ENCODE results near the gene GPBP1L1.

GPBP1L1 gene

GRCh38 chr1:45668526-45668925 is 17.8 kb downstream of the GPBP1L1 start:
- no peak for FAIRE-seq
- DNase-seq (ENCODE audit: insufficient read length, low spot score) = no peak
- no peak for TF ChIP-seq POLR2A (IDR thresholded peaks at IDR 0.05; ENCODE audit: low read depth, low read length)
- no peak for TF ChIP-seq PAX5 (IDR thresholded peaks at IDR 0.05; ENCODE audit: insufficient read depth, low read length, severe bottlenecking)
- no peak for TF ChIP-seq POLR2AphosphoS5 (IDR thresholded peaks at IDR 0.05; ENCODE audit: low read depth, low read length)
- no peak for TF ChIP-seq TAF1 (IDR thresholded peaks at IDR 0.05; ENCODE audit: low read depth, low read length)
- no peak for TF ChIP-seq POU2F2 (IDR thresholded peaks at IDR 0.05; ENCODE audit: low read depth, low read length)
- TF ChIP-seq SPI1 (IDR thresholded peaks at IDR 0.05; ENCODE audit: low read depth, low read length) = no peak

DNA sequence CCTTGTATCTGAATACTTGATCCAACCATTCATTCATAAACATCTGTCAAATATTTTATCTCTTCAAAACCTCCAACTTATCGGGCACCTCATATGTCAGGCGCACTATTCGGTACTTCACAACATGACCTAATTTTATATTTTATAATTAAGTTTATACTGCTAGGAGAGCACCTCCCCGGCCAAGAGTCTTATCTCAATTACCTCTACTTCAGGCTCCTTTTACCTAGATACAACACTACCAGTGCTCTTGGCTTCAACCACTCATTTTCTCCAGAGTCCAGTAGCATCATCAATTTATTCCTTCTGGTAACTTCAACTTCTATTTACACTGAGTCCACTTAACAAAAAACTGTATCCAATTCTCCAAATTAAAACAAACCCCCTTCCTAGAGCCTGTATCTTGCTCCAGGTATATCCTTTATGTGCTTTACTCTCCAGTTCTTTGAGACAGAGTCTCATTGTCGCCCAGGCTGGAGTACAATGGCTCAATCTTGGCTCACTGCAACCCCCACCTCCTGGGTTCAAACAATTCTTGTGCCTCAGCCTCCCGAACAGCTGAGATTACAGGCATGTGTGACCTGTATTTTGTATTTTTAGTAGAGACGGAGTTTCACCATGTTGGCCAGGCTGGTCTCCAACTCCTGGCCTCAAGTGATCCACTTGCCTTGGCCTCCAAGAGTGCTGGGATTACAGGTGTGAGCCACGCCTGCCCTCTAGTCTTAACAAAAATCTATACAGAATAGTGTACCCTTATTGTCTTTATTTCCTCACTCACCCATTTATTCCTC is 18.8 kb downstream of the GPBP1L1 start:
- FAIRE-seq (no peak), DNase-seq (ENCODE audit: insufficient read length, low spot score) (no peak)
- TF ChIP-seq SPI1 (IDR thresholded peaks at IDR 0.05; ENCODE audit: low read depth, low read length) (no peak), POLR2AphosphoS5 (IDR thresholded peaks at IDR 0.05; ENCODE audit: low read depth, low read length) (no peak), PAX5 (IDR thresholded peaks at IDR 0.05; ENCODE audit: insufficient read depth, low read length, severe bottlenecking) (no peak), TAF1 (IDR thresholded peaks at IDR 0.05; ENCODE audit: low read depth, low read length) (no peak), POLR2A (IDR thresholded peaks at IDR 0.05; ENCODE audit: low read depth, low read length) (no peak), POU2F2 (IDR thresholded peaks at IDR 0.05; ENCODE audit: low read depth, low read length) (no peak)

DNA sequence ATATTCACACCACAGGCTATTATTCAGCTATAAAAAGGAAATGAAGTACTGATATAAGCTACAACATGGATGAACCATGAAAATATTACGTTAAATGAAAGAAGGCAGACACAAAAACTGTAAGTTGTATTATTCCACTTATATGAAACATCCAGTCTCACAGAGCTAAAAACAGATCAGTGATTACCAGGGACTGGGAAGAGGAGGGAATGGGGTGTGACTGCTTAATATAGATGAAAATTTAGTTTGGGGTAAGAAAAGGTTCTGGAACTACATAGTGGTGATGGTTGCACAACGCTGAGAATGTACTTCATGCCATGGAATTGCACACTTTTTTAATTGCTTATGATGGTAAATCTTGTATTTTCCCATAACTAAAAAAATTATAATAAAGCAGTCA is 19.5 kb downstream of the GPBP1L1 start:
- TF ChIP-seq POLR2A (IDR thresholded peaks at IDR 0.05; ENCODE audit: low read depth, low read length) (no peak), POLR2AphosphoS5 (IDR thresholded peaks at IDR 0.05; ENCODE audit: low read depth, low read length) (no peak), POU2F2 (IDR thresholded peaks at IDR 0.05; ENCODE audit: low read depth, low read length) (no peak), TAF1 (IDR thresholded peaks at IDR 0.05; ENCODE audit: low read depth, low read length) (no peak), PAX5 (IDR thresholded peaks at IDR 0.05; ENCODE audit: insufficient read depth, low read length, severe bottlenecking) (no peak)
- no peak for FAIRE-seq
- DNase-seq (ENCODE audit: insufficient read length, low spot score) = no peak

DNA sequence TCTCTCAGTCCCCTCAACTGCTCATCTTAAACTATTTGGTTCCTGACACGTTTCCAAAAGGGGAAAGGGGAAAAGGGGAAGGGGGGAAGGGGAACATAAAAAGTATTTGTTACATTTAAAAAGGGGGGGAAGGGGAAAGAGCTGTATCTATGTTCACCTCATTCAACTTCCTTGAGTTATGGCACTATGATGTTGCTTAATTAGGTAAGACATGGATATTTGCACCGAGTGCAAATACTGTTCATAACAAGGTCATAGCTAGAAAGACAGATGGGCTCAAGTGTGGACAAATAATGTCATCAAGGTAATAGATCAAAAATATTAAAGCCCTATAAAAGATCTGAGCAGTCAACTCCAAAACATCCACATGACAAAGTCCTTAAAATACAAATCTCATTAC is 26.0 kb downstream of the GPBP1L1 start:
- no peak for DNase-seq (ENCODE audit: insufficient read length, low spot score)
- no peak for TF ChIP-seq TAF1 (IDR thresholded peaks at IDR 0.05; ENCODE audit: low read depth, low read length)
- no peak for TF ChIP-seq POLR2AphosphoS5 (IDR thresholded peaks at IDR 0.05; ENCODE audit: low read depth, low read length)
- no peak for TF ChIP-seq POU2F2 (IDR thresholded peaks at IDR 0.05; ENCODE audit: low read depth, low read length)
- no peak for TF ChIP-seq SPI1 (IDR thresholded peaks at IDR 0.05; ENCODE audit: low read depth, low read length)
- TF ChIP-seq POLR2A (IDR thresholded peaks at IDR 0.05; ENCODE audit: low read depth, low read length) = no peak
- FAIRE-seq = no peak

- FAIRE-seq (no peak), DNase-seq (ENCODE audit: insufficient read length, low spot score) (no peak)
- TF ChIP-seq POLR2AphosphoS5 (IDR thresholded peaks at IDR 0.05; ENCODE audit: low read depth, low read length) (no peak), TAF1 (IDR thresholded peaks at IDR 0.05; ENCODE audit: low read depth, low read length) (no peak), PAX5 (IDR thresholded peaks at IDR 0.05; ENCODE audit: insufficient read depth, low read length, severe bottlenecking) (no peak), SPI1 (IDR thresholded peaks at IDR 0.05; ENCODE audit: low read depth, low read length) (no peak)
Observed at GRCh38 chr1:45659222-45659621, 27.1 kb downstream of the GPBP1L1 start.

- TF ChIP-seq POU2F2 (IDR thresholded peaks at IDR 0.05; ENCODE audit: low read depth, low read length) (no peak), TAF1 (IDR thresholded peaks at IDR 0.05; ENCODE audit: low read depth, low read length) (no peak), PAX5 (IDR thresholded peaks at IDR 0.05; ENCODE audit: insufficient read depth, low read length, severe bottlenecking) (no peak), SPI1 (IDR thresholded peaks at IDR 0.05; ENCODE audit: low read depth, low read length) (no peak)
- FAIRE-seq (no peak), DNase-seq (ENCODE audit: insufficient read length, low spot score) (no peak)
Observed at GRCh38 chr1:45658171-45658570, 28.2 kb downstream of the GPBP1L1 start.

DNA sequence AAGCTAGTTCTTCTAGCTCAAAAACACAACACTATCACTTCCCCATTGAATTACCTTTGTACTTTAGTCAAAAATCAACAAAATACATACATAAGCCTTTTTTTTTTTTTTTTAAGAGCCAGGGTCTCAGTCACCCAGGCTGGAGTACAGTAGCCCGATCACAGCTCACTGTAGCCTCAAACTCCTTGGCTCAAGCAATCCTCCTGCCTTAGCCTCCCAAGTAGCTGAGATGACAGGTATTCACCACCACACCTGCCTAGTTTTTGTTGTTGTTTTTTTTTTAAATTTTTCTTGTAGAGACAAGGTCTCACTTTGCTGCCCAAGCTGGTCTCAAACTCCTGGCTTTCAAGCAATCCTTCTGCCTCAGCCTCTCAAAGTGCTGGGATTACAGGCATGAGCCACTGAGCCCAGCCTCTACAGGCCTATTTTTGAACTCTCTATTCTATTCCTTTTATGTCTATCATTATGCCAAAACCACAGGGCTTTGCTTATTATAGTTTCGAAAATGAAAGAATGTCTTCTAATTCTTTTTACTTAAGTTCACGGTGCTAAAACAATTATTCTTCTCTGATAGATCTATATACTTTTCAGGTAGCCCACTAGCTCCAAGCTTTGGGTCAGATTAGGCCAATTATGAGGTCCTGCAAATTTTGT is 29.6 kb downstream of the GPBP1L1 start:
- DNase-seq (ENCODE audit: insufficient read length, low spot score) (no peak), FAIRE-seq (no peak)
- no peak for TF ChIP-seq SPI1 (IDR thresholded peaks at IDR 0.05; ENCODE audit: low read depth, low read length)
- TF ChIP-seq PAX5 (IDR thresholded peaks at IDR 0.05; ENCODE audit: insufficient read depth, low read length, severe bottlenecking) = no peak
- TF ChIP-seq POU2F2 (IDR thresholded peaks at IDR 0.05; ENCODE audit: low read depth, low read length) = no peak
- no peak for TF ChIP-seq TAF1 (IDR thresholded peaks at IDR 0.05; ENCODE audit: low read depth, low read length)
- no peak for TF ChIP-seq POLR2A (IDR thresholded peaks at IDR 0.05; ENCODE audit: low read depth, low read length)
- TF ChIP-seq POLR2AphosphoS5 (IDR thresholded peaks at IDR 0.05; ENCODE audit: low read depth, low read length) = no peak

GRCh38 chr1:45654540-45655280 is 31.6 kb downstream of the GPBP1L1 start:
- FAIRE-seq (no peak), DNase-seq (ENCODE audit: insufficient read length, low spot score) (no peak)
- TF ChIP-seq SPI1 (IDR thresholded peaks at IDR 0.05; ENCODE audit: low read depth, low read length) (no peak), TAF1 (IDR thresholded peaks at IDR 0.05; ENCODE audit: low read depth, low read length) (no peak), POLR2AphosphoS5 (IDR thresholded peaks at IDR 0.05; ENCODE audit: low read depth, low read length) (no peak), PAX5 (IDR thresholded peaks at IDR 0.05; ENCODE audit: insufficient read depth, low read length, severe bottlenecking) (no peak), POU2F2 (IDR thresholded peaks at IDR 0.05; ENCODE audit: low read depth, low read length) (no peak), POLR2A (IDR thresholded peaks at IDR 0.05; ENCODE audit: low read depth, low read length) (no peak)

GRCh38 chr1:45647248-45648021 is 38.9 kb downstream of the GPBP1L1 start:
- FAIRE-seq (no peak), DNase-seq (ENCODE audit: insufficient read length, low spot score) (no peak)
- TF ChIP-seq POLR2AphosphoS5 (IDR thresholded peaks at IDR 0.05; ENCODE audit: low read depth, low read length) = no peak
- 0 out of 2 replicates have a peak, but pooled peaks have one; percentile 51 for TF ChIP-seq POLR2A (IDR thresholded peaks at IDR 0.05; ENCODE audit: low read depth, low read length)

Data from GM12891 (cell line).